NCI-H2196 treated with DMSO at 0.1 percent for 48 hours (cell line): ENCODE data around the gene ADARB2.
"Not testable (repeated sequence)": the region's sequence is repeated elsewhere in the genome, so short reads cannot be mapped to it uniquely, and the experiment has no call there.

Source experiments
- DNase-seq: peaks from one replicate; lab custom pipeline; 2025; ENCODE audit not compliant: unreplicated experiment; lab: John Stamatoyannopoulos, UW

ADARB2 gene

DNA sequence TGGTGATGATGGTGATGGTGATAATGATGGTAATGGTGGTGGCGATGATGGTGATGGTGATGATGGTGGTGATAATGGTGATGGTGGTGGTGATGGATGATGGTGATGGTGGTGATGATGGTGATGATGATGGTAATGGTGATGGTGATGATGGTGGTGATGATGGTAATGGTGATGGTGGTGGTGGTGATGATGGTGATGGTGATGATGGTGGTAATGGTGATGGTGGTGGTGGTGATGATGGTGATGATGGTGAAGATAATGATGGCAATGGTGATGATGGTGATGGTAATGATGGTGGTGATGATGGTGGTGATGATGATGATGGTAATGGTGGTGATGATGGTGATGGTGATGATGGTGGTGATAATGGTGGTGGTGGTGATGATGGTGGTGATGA lies 517.5 kb downstream of the ADARB2 start:
- DNase-seq: not testable (repeated sequence)

GRCh38 chr10:1217661-1218060 lies 519.7 kb downstream of the ADARB2 start:
- no peak for DNase-seq

GRCh38 chr10:1217237-1217587 lies 520.1 kb downstream of the ADARB2 start:
- DNase-seq: no peak

DNA sequence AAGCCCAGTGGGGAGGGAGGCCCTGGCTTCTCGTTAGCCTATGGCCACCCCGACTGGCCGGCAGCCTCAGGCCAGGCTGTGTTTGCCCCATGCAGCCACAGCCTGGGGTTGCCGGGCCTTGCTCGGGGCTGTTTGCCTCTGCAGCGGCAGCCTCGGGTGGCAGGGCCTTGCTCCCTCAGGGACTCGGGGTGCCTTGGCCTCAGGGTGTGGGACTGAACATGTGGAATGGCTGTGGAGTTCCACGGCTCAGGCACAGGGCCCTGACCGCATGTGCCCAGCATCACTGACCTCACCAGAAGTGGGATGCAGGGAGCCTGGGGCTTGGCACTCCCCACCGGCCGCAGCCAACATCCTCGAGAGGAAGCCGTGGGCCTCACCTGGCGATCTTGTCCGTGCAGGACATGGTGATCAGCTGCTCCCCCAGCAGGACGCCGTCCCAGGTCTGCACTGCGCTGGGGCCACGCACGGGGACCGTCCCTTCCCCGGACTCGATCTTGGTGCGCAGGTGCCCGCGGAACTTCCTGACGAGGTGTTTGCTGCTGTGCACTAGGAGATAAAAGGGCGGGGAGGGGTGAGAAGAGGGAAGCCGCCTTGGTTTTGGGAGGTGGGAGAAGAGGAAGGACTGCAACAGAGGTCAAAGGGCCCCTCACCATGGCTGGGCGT lies 520.6 kb downstream of the ADARB2 start:
- no peak for DNase-seq

DNA sequence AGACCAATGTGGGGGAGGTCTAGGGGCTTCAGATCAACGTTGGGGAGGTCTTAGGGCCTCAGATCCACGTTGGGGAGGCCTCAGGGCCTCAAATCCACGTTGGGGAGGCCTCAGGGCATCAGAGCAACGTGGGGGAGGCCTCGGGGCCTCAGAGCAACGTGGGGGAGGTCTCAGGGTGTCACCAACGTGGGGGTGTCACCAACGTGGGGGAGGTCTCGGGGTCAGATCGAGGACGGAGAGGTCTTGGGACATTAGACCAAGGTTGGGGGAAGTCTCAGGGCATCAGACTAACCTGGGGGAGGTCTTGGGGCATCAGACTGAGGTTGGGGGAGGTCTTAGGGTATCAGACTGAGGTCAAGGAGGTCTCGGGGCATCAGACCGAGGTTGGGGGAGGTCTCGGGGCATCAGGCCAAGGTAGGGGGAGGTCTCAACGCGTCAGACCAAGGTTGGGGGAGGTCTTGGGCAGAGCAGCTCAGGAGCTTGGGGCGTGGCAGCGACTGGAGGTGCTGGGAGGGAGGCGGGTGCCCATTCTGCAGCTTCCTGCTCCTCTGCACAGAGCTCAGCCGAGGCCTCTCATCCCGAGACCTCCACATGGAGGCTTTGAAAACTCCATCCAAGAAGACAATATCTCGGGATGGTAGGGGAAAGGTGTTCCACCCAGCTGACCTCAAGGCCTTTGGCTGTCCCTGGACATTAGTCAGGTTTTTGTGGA lies 521.3 kb downstream of the ADARB2 start:
- no peak for DNase-seq

DNA sequence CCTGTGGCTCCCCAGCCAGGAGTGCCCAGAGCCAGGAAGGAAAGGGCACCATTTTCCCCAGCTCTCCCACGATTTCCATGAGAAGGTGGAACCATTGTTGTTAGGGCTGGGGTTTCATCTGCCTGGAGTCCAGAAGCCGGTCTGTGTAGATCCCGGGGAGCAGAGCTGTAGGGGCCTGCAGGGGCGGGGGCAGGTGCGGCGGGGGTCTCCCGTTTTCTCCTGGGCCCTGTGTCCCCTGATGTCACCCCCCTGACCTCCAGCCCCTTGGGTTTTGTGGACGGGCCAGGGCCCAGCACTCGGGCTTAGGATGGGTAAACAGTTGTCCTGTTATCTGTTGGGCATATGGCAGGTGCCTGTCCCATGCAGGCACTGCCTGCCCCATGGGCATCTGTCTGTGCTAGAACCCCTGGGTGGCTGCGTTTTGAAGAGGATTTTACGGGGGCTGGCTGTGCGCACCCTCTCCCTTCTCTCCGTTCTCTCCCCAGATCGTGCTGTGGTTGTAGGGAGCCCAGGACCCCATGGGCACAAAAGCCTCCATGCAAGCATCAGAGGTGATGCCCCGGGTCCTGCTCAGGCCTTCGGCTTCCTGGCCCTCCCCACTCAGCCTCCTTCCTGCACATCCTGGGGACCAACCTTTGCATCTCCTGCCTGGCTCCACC lies 522.3 kb downstream of the ADARB2 start:
- no peak for DNase-seq

GRCh38 chr10:1214071-1214675 lies 523.2 kb downstream of the ADARB2 start:
- DNase-seq: no peak

GRCh38 chr10:1213252-1214070 lies 523.9 kb downstream of the ADARB2 start:
- no peak for DNase-seq

DNA sequence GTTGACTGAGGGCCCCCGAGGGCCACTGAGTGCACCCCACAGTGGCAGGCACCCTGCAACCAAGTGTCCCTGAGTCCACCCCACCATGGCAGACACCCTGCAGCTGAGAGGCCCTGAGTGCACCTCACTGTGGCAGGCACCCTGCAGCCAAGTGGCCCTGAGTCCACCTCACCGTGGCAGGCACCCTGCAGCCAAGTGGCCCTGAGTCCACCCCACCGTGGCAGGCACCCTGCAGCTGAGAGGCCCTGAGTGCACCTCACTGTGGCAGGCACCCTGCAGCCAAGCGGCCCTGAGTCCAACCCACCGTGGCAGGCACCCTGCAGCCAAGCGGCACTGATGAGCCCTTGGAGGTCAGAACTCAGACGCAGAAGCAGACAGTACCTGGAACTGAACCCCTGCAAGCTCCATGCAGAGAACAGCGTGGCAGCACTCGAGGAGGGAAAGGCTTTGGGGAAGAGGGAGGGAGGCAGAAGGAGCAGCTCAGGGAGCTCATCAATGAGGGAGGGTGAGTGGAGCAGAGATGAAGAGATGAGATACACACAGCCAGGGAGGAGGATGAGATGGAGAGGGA lies 524.7 kb downstream of the ADARB2 start:
- no peak for DNase-seq

DNA sequence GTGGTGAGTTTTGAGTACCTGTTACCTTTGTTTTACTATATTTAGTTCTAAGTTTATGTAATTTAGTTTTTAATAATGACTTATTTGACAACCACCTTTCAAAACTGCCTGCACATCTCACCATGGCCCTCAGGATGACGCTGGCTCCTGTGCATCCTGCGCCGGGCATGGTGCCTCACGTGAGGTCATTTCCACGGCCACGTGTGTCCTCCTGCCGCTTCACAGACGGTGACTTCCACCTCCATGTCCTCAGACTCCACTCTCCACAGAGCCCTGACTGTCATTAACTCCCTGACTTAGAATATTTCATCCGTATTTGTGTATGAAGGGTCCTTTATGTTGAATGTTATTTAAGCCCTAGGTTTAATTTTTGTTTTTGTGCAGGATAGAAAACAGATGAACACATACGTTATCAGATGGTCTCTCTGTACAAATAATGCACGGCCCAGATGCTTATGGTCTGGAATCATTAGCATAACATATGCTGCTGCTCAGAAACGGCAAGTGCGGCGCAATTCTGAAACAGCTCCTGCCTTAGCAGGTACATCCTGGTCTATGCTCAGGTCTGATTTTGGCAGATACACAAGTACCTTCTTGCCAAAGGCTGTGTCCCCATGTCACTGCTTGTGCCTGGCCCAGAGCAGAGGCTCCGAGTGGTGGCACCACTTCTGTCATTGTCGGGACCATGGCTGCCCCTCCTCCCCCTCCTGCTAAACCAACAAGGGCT lies 525.3 kb downstream of the ADARB2 start:
- no peak for DNase-seq

- no peak for DNase-seq
These were observed 526.7 kb downstream of the ADARB2 start for GRCh38 chr10:1210667-1211066.

- no peak for DNase-seq
These were observed 527.9 kb downstream of the ADARB2 start for GRCh38 chr10:1209355-1209979.

DNA sequence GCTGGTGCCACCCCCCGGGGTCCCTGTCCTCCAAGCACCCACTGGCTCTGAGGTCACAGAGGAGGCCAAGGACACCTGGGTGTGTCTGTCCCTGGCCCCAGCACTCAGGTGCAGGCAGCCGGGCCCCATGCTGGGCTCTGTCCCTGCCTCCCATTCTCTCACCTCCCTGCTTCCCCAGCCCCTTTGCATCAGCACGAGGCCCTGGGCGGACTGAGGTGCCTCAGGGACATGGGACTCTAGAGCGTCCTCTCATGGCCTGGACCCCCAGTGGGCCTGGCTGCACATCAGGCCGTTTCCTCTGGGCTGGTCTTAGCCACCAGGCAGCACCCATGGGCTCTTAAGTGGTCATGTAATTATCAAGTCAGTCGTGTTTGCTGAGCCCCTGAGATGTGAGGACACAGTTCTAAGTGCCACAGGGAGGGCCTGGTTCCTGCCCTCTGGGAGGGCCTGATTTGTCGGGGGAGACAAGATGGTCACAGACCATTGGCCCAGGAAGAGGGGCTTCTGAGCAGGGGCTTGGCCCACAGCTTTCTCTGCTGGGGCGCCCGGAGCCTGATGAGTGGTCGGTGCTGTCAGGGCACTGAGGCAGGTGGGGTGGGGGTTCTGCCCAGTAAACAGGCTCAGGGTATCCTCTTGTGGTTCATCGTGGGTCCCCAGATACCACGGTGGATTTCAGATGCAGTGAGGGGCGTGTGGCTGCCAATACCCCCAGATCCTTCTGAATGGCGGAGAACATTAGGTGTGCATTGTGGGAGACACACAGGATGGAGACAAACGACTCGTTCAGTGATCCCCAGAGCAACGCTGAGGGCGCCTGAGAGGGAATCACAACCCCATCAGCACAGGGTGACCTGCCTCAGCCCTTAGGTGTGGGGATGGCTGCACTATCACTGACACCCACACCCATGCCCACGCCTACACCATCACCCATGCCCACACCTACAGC lies 528.7 kb downstream of the ADARB2 start:
- DNase-seq: no peak

DNA sequence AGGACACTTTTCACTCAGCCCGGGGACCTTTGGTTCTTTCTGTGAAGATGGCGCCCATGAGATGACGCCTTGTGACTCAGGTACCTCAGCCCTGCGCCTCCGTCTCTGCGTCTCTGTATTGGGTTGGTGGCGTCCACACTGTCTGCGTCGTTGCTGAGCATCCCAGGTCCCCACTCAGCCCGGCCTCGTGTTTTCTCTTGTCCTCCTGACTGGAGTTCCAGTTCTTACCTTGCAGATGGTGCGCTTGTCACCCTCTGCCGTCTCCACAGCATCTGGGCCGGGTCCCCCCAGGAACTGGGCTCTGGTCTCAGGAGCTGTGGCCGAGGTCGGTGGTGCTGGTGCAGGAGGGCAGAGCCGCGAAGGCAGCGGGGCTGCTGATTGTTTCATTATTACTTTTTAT lies 530.7 kb downstream of the ADARB2 start:
- no peak for DNase-seq

DNA sequence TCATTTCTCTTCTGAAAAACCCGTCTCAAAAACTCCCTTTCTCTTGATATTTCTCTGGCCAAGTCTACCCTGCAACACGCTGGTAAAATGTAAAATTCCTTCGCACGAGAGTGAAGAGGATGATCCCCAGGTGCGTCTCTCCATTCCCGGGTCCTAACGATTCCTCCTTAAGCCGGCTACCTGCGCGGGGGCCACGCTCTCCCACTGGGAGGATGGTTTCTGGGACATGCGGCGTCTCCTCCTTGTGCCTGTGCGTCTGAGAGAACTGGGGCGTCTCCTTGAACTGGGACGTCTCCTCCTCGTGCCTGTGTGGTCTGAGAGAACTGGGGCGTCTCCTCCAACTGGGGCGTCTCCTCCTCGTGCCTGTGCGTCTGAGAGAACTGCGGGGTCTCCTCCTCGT lies 531.2 kb downstream of the ADARB2 start:
- DNase-seq: no peak

DNA sequence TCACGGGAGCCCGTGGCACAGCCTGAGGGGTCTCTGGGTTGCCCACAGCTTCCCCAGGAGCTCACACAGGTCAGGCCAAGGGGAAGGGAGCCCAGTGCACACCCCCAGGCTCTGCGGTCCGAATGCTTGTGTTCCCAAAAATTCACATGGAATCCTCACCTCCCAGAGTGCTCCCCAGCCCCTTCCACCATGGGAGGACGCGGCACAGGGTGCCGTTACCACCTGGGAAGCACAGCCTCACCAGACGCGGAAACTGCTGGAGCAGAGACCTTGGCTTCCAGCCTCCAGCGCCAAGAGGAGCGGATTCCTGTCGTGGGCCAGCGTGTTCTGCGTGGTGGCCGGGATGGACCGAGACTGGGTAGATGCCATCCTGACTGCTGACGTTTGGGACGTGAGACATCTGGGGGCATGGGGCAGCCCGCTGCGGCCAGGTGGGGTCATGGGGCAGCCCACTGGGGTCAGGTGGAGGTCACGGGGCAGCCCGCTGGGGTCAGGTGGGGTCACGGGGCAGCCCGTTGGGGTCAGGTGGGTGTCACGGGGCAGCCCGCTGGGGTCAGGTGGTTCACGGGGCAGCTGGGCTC lies 531.8 kb downstream of the ADARB2 start:
- DNase-seq: no peak

- no peak for DNase-seq
These were observed 532.6 kb downstream of the ADARB2 start for GRCh38 chr10:1204434-1205326.
